ENCODE data around the gene NENF. TPM values are rescaled to one million over a fixed set of nuclear protein-coding genes. Genes with fewer than 3 reads are reported as not detected.
"Not testable (repeated sequence)": the region's sequence is repeated elsewhere in the genome, so short reads cannot be mapped to it uniquely, and the experiment has no call there.

Gene NENF
- total RNA-seq, 2 donors from 2014 or later: 95.2 to 100 TPM

DNA sequence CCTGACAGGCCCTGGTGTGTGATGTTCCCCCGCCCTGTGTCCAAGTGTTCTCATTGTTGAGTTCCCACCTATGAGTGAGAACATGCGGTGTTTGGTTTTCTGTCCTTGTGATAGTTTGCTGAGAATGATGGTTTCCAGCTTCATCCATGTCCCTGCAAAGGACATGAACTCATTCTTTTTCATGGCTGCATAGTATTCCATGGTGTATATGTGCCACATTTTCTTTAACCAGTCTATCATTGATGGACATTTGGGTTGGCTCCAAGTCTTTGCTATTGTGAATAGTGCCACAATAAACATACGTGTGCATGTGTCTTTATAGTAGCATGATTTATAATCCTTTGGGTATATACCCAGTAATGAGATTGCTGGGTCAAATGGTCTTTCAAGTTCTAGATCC is 43.1 kb downstream of the NENF start:
- not testable (repeated sequence) for DNase-seq (ENCODE audit: low spot score)
- intact Hi-C loops (cut with DNase I): loop anchor here in 1 of 2 donors (5.0 to 10.0 kb wide), 2 partner anchors 136 to 309 kb away; no protein-coding TSS in a partner anchor

GRCh38 chr1:212477014-212477679 is 44.4 kb downstream of the NENF start:
- intact Hi-C loops (cut with DNase I): loop anchor here in 1 of 2 donors (5.0 to 10.0 kb wide), 2 partner anchors 135 to 308 kb away; no protein-coding TSS in a partner anchor
- peak; percentile 89 for DNase-seq (ENCODE audit: low spot score)

GRCh38 chr1:212477680-212478466 is 45.2 kb downstream of the NENF start:
- no peak for DNase-seq (ENCODE audit: low spot score)
- intact Hi-C loops (cut with DNase I): loop anchor here in 1 of 2 donors (5.0 to 10.0 kb wide), 2 partner anchors 134 to 307 kb away; no protein-coding TSS in a partner anchor

DNA sequence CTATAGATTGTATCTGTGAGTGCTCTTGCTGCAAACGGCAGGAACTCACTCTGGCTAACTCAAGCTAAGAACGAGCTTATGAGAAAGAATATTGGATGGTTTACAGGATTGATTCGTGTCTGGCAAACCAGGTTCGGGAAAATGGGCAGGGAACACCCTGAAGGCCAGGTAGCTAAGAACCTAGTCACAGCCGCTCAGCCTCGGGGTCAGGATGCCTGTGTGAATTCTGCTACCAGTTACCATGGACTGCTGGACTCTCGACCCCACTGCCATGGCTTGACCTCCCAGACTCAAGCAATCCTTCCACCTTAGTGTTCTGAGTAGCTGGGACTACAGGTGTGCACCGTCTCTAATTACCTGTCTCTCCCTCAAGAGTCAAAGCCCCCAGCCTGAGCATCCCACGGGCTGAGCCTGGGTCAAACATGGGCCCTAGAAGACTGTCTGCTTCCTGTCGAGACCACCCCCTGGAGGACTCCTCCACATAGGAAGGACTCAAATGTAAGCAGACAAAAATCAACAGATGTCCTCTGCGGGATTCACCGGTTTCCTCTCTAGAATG is 45.8 kb downstream of the NENF start:
- intact Hi-C loops (cut with DNase I): loop anchor here in 1 of 2 donors (5.0 to 10.0 kb wide), 2 partner anchors 134 to 306 kb away; no protein-coding TSS in a partner anchor
- no peak for DNase-seq (ENCODE audit: low spot score)

- intact Hi-C loops (cut with DNase I): loop anchor here in 1 of 2 donors (5.0 to 10.0 kb wide), 2 partner anchors 133 to 306 kb away; no protein-coding TSS in a partner anchor
- no peak for DNase-seq (ENCODE audit: low spot score)
These were observed 46.5 kb downstream of the NENF start for GRCh38 chr1:212479188-212479587.

GRCh38 chr1:212480711-212481437 is 48.2 kb downstream of the NENF start:
- DNase-seq (ENCODE audit: low spot score): not testable (repeated sequence)
- intact Hi-C loops (cut with DNase I): loop anchor here (5.0 to 10.0 kb wide), 2 partner anchors 74 to 76 kb away; no protein-coding TSS in a partner anchor

- intact Hi-C loops (cut with DNase I): loop anchor here (5.0 to 10.0 kb wide), 2 partner anchors 73 to 76 kb away; no protein-coding TSS in a partner anchor
- no peak for DNase-seq (ENCODE audit: low spot score)
These were observed 48.7 kb downstream of the NENF start for GRCh38 chr1:212481438-212481767.

DNA sequence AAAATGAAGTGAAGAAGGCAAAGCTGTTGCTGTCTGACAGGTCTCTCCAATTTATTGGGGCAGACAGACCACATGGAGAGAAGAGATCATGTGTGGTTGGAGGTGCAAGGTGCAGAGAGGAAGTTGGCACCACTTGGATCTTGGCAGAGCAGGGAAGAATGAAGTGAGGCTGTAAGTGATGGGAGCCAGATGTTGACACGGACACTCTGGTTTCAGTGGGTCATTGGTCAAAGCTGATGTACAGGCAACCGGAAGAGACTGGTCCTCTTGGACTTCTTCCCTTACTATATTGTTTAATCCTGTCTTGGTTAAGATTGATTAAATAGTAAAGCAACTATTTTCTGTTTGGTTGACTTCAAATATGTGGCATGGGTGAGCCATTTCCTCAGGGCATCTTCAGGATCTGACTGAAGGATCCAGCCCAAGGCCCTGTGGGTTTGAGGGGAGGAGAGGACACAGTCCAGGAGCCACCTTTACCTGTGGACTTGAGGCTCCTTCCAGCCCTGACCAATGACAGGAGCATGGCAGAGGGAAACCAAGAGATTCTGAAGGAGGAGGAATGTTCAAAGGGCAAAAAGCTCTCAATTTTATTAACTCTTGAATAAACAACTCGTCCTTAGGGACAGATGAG is 49.4 kb downstream of the NENF start:
- no peak for DNase-seq (ENCODE audit: low spot score)
- intact Hi-C loops (cut with DNase I): loop anchor here (5.0 to 10.0 kb wide), 2 partner anchors 73 to 75 kb away; no protein-coding TSS in a partner anchor

DNA sequence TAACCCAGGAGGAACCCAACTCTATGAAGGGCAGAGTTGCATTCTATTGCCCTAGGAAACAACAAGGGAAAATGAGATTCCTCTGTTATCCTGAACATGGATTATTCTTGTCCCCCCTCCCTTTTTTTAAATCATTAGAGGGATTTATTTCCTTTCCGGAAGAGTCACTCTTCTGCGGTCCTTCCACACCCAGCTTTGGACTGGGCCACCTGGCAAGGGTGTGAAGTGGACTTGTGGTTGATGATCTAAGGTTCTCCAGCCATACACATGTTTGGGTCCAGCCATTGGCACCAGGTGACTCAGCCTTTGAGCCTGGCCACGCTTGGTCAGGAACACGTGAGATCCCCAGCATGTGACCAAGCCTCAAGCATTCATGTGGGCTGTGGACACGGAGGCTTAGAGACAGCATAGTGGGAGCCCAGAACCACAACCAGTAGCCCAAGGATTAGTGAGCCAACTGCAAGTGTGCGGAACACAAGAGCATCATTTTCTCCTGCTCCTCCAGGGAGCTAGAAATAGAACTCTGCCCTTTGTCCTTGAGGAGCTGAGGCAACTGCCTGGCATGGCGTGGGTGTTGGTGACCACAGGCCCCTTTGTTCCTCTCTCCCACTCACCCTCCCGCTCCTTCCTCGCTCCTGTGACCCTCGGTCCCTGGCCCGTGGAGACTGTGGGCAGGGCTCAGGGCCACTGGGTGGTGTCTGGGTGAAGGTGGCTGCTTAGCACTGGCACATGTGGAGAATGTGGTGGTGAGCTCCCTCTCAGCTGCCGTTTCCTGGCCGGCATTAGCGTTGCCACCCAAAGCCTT is 50.1 kb downstream of the NENF start:
- intact Hi-C loops (cut with DNase I): loop anchor here (5.0 to 10.0 kb wide), 2 partner anchors 72 to 74 kb away; no protein-coding TSS in a partner anchor

GRCh38 chr1:212484701-212485570 is 52.2 kb downstream of the NENF start:
- intact Hi-C loops (cut with DNase I): loop anchor here (5.0 to 10.0 kb wide), 2 partner anchors 70 to 72 kb away; no protein-coding TSS in a partner anchor
- peak; percentile 75 for DNase-seq (ENCODE audit: low spot score)

More for the DNA sequence above, 50.1 kb downstream of the NENF start:
- no peak for DNase-seq (ENCODE audit: low spot score)

DNA sequence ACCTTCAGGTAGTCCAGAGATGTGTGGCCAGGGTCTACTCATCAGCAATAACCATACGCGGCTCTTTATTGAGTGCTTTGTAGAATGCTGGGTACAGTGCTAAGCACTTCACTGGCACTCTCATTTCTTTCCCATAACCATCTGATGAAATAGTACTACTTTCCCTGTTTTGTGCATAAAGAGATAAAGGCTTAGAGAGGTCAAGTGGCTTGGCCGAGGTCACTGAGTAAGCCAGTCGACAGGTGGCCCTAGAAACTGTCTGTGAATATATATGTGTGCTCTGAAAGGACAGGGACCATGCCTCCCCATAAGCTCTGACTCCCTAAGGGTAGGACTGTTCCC is 52.8 kb downstream of the NENF start:
- DNase-seq (ENCODE audit: low spot score): peak; percentile 6
- intact Hi-C loops (cut with DNase I): loop anchor here in 1 of 2 donors (10.0 kb wide), 1 partner anchor 69 kb away; no protein-coding TSS in a partner anchor

- DNase-seq (ENCODE audit: low spot score): peak; percentile 92
These were observed 53.3 kb downstream of the NENF start for GRCh38 chr1:212485913-212486618.

DNA sequence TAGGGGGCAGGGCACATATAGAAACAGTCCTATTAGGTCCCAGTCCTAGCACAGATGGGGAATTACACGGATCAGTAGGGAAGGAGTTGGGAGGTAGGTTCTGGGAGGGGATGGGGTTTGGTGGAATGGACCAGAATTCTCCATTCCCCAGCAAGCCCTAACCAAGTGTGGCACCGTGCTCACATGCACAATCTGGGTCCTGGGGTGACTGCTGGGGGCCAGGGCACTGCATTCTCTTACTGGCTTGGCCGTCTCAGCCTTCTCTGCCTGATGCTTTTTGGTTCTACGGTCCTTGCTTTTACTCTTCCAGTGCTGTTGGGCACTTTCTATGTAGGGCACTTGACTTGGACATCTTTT is 53.9 kb downstream of the NENF start:
- intact Hi-C loops (cut with DNase I): loop anchor here in 1 of 2 donors (10.0 kb wide), 1 partner anchor 68 kb away; no protein-coding TSS in a partner anchor
- peak; percentile 44 for DNase-seq (ENCODE audit: low spot score)

More at GRCh38 chr1:212485913-212486618, 53.3 kb downstream of the NENF start:
- intact Hi-C loops (cut with DNase I): loop anchor here in 1 of 2 donors (10.0 kb wide), 1 partner anchor 69 kb away; no protein-coding TSS in a partner anchor

DNA sequence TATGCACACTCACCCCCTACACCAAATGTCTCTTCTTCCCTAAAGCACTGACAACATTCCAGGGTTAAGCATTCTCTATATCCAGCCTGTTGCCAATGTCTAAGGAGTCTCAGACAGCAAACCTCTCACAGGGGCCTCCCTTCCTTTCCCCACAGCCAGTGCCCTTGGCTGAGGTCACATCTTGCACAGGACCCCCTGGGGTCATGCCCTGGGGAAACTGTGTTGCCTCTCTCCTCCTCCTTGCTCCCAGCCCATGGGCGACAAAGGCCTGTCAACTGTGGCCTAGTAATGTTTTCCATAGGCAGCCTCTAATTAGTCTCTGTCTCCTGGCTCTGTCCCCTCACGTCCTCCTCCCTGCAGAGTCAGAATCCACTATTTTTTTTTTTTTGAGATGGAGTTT is 54.6 kb downstream of the NENF start:
- DNase-seq (ENCODE audit: low spot score): no peak
- intact Hi-C loops (cut with DNase I): loop anchor here in 1 of 2 donors (10.0 kb wide), 1 partner anchor 68 kb away; no protein-coding TSS in a partner anchor

GRCh38 chr1:212487774-212488435 is 55.2 kb downstream of the NENF start:
- intact Hi-C loops (cut with DNase I): loop anchor here in 1 of 2 donors (10.0 kb wide), 1 partner anchor 67 kb away; no protein-coding TSS in a partner anchor

More at GRCh38 chr1:212487774-212488435, 55.2 kb downstream of the NENF start:
- no peak for DNase-seq (ENCODE audit: low spot score)
